IPS-18c (cell line): Measurements from ENCODE around the gene WDR33.
"Not testable (repeated sequence)": the region's sequence is repeated elsewhere in the genome, so short reads cannot be mapped to it uniquely, and the experiment has no call there.

Experiments used
- H3K4me3 ChIP-seq: 2 replicates; pipeline ENCODE4 v1.7.0; 2013; ENCODE audit warnings: low read depth, mild to moderate bottlenecking, low read length, moderate library complexity; ENCODE audit not compliant: insufficient read depth
- H3K9me3 ChIP-seq: one replicate; pipeline ENCODE4 v1.6.1; 2013; ENCODE audit warnings: mild to moderate bottlenecking, low read length, moderate library complexity; ENCODE audit not compliant: control insufficient read depth, insufficient read depth

Gene WDR33

DNA sequence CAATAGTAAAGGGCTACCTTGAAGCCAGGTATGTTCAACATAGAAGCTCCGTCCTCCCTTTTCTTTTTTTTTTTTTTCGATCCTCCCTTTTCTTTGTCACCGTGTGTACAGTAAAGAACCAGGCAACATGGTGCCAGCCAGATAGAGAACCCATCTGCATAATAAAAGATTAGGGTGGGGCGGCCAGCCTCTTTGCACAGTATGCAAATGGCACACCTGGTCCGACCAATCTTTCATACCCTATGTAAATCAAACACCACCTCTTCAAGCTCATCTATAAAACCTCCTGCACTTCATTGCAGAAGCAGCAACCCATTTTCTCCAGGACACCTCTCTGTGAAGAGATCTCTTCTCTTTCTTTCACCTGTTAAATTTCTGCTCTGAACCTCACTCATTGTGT lies 7.3 kb upstream of the WDR33 start:
- H3K4me3 ChIP-seq: no peak overlapping the region

DNA sequence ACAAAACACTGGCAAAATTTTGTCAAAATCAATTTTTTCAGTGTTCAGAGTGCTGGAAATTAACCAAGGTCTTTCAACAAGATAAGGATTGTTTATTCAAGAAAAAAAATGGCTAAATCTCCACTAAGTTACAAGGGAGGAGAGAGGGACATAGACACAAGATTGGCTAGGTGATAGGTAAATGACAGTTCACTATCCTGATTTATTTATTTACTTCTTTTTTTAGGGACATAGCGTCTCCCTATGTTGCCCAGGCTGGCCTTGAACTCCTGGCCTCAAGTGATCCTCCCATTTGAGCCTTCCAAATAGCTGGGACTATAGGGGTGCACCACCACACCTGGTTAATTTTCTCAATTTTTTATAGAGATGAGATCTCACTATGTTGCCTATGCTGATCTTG lies 3.7 kb upstream of the WDR33 start:
- H3K4me3 ChIP-seq: no peak overlapping the region
- H3K9me3 ChIP-seq: peaks cover 5% of the 10 kb centered on the region

More for the DNA sequence above, 7.3 kb upstream of the WDR33 start:
- peaks cover 15% of the 10 kb centered on the region for H3K9me3 ChIP-seq

DNA sequence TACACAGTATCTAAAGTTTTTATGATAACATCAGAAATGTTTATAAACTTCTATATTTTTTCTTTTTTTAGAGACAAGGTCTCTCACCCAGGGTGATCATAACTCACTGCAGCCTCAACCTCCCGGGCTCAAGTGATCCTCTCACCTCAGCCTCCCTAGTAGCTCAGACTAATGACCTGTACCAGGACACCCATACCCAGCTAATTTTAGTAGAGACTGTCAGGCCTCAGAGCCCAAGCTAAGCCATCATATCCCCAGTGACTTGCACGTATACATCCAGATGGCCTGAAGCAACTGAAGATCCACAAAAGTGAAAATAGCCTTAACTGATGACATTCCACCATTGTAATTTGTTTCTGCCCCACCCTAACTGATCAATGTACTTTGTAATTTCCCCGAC lies 1.5 kb upstream of the WDR33 start:
- not testable (repeated sequence) for H3K9me3 ChIP-seq, H3K4me3 ChIP-seq

- Histone ChIP-seq H3K9me3 (no peaks in the 10 kb centered on the region), H3K4me3 (peak overlapping the region; percentile 80)
These were observed 688 bp upstream of the WDR33 start for GRCh38 chr2:127811397-127812321.

DNA sequence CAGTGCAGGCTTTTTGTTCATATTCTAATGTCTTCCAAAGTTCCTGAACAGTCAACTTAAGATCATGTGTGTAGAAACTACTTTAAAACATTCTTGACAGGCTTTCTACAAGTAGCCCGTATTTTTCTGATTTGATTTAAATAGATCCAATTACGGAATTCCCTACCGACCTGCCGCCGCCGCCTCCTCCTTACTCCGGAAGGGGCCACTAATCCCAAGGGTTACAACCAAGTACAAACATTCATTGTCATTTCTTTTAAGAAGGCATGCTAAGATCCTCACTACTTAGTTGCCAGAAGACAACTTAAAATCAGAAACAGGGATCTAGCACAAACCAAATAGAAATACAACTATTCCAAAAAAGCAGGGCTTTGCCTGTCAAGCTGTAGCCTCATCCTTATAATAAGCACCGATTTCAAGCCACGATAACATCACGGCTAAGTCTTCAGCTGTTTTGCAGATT lies 784 bp downstream of the WDR33 start:
- peak overlapping the region; percentile 80 for H3K4me3 ChIP-seq
- no peaks in the 10 kb centered on the region for H3K9me3 ChIP-seq

DNA sequence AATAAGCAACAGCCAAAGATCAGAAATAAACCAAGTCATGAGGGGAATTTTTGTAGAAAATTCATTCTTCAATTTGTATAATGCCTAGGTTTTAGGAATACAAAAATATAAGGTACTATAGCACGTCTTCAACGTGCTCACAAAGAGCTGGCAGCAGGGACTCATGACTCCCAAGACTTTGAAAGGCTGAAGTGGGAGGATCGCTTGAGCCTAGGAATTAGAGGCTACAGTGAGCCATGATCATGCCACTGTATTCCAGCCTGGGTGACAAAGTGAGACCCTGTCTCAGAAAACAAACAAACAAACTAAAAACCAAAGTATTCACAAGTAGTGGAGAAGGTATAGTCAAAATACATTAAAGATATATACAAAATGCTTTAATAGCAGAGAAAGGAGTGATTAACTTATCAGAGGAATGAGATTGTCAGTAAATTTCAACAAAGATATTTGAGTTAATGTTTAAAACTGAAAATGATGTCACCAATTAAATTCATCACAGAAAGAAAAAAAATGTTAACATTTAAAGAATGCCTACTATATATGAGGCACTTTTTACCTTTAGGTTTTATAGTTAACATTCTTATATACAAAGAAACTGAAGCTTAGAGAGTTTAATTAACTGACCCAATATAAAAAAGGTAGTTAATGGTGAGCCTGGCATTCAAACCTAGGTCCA lies 3.2 kb downstream of the WDR33 start:
- H3K4me3 ChIP-seq: no peak overlapping the region
- no peaks in the 10 kb centered on the region for H3K9me3 ChIP-seq

- H3K9me3 ChIP-seq, H3K4me3 ChIP-seq: not testable (repeated sequence)
These were observed 4.1 kb downstream of the WDR33 start for GRCh38 chr2:127806860-127807259.

DNA sequence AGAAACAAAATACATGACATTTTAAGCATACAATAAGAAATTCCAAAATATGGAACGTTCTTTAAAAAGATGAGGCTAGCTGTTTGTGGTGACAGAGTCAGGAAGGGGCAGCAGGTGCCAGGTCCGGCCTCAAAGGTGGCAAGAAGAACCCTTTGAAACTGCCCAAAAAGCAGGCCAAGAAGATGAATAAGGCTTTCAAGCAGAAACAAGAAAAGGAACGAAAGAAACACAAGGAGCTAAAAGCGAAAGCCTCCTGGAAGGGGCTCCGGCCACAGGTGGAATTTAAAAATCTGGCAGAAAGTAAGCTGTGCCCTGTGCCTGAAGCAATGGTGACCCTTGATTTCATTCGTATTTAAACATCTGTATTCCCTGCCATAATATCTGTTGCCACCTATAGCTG lies 5.5 kb downstream of the WDR33 start:
- no peaks in the 10 kb centered on the region for H3K9me3 ChIP-seq
- no peak overlapping the region for H3K4me3 ChIP-seq

DNA sequence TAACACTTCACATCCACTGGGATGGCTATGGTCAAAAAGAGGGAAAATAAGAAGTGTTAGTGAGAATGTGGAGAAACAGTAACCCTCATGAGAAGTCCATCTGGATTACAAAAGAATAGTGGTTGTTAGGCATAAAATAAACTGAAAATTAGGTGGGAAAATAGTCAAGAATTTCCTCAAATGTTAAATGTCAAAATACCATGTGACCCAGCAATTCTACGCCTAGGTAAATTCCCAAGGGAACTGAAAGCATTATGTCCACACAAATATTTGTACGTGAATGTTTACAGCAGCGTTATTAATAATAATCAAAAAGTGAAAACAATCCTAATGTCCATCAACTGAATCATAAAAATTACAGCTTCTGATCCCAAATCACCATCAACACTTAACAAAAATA lies 11.0 kb downstream of the WDR33 start:
- Histone ChIP-seq H3K9me3 (peaks cover 2% of the 10 kb centered on the region), H3K4me3 (no peak overlapping the region)

DNA sequence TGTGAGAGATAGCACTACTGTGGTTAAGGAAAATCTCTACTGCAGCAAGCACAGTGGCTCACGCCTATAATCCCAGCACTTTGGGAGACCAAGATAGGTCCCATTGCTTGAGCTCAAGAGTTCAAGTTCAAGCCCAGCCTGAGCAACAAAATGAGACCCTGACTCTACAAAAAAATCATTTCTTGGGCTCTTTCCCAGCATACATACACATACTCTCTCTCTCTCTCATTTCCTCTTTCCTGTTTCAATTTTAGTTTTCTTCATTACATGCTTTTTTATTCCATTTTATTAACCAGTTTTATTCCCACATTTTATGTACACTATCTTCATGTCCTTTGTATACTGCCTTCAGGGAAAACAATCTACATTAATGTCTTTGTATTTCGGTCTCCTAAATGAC lies 14.6 kb downstream of the WDR33 start:
- peaks cover 2% of the 10 kb centered on the region for H3K9me3 ChIP-seq
- no peak overlapping the region for H3K4me3 ChIP-seq

DNA sequence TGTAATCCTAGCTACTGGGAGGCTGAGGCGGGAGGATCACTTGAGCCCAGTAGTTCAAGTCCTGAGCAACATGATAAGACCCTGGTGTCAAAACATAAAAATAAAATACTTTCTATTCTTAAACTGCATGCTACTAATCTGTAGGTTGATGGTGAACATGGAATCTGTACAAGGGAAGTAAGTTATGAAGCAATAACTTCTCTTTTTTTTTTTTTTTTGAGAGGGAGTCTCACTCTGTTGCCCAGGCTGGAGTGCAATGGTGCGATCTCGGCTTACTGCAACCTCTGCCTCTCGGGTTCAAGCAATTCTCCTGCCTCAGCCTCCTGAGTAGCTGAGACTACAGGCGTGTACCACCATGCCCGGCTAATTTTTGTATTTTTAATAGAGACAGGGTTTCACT lies 16.1 kb downstream of the WDR33 start:
- not testable (repeated sequence) for H3K9me3 ChIP-seq

GRCh38 chr2:127792805-127793204 lies 18.2 kb downstream of the WDR33 start:
- H3K9me3 ChIP-seq: peaks cover 2% of the 10 kb centered on the region

More for the DNA sequence above, 16.1 kb downstream of the WDR33 start:
- not testable (repeated sequence) for H3K4me3 ChIP-seq

GRCh38 chr2:127790694-127791529 lies 20.1 kb downstream of the WDR33 start:
- H3K9me3 ChIP-seq: no peaks in the 10 kb centered on the region

More at GRCh38 chr2:127792805-127793204, 18.2 kb downstream of the WDR33 start:
- H3K4me3 ChIP-seq: no peak overlapping the region

GRCh38 chr2:127786048-127786809 lies 24.7 kb downstream of the WDR33 start:
- H3K4me3 ChIP-seq: no peak overlapping the region
- H3K9me3 ChIP-seq: no peaks in the 10 kb centered on the region

More at GRCh38 chr2:127790694-127791529, 20.1 kb downstream of the WDR33 start:
- H3K4me3 ChIP-seq: no peak overlapping the region

DNA sequence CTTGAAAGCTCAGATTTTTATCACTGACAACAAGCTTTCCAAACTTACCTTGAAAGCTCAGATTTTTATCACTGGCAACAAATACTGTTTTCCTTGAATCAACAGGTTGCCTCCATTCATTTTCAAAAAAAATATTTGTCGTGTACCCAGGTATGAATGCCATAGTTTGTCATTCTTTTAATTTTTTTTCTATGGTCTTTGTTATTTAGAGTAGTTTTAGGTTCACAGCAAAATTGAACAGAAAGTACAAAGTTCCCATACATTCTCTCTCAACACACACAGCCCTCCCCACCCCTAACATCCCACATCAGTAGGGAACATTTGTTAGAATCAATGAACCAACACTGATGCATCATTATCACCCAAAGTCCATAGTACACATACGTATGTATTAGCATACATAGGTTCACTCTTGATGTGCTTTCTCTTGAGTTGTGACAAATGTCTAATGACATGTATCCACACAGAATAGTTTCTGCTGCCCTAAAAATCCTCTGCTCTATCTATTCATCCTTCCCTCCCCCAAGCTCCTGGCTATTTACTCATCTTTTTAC lies 25.9 kb downstream of the WDR33 start:
- Histone ChIP-seq H3K4me3 (no peak overlapping the region), H3K9me3 (no peaks in the 10 kb centered on the region)

GRCh38 chr2:127783101-127783500 lies 27.9 kb downstream of the WDR33 start:
- no peak overlapping the region for H3K4me3 ChIP-seq
- H3K9me3 ChIP-seq: no peaks in the 10 kb centered on the region
